ENCODE data around the gene TMEM62.
"Not testable (repeated sequence)": the region's sequence is repeated elsewhere in the genome, so short reads cannot be mapped to it uniquely, and the experiment has no call there.

The TMEM62 gene

GRCh38 chr15:43190178-43190577 lies 56.8 kb downstream of the TMEM62 start:
- no peak overlapping the region for H3K23ac ChIP-seq (ENCODE audit: low read length)
- H3K79me2 ChIP-seq (ENCODE audit: control insufficient read depth, insufficient read depth, low read length), result no peaks in the 10 kb centered on the region
- H2BK5ac ChIP-seq (ENCODE audit: low read length), result no peak overlapping the region
- H2AK5ac ChIP-seq (ENCODE audit: low read length), result no peak overlapping the region
- H3K4ac ChIP-seq (ENCODE audit: low read depth, low read length), result no peak overlapping the region
- H3K36me3 ChIP-seq (ENCODE audit: control insufficient read depth, insufficient read depth, low read length), result peaks cover 9% of the 10 kb centered on the region
- H3K18ac ChIP-seq (ENCODE audit: low read length), result no peak overlapping the region
- no peak overlapping the region for H2BK15ac ChIP-seq (replicated peaks; ENCODE audit: low read depth)
- no peak overlapping the region for H3K27ac ChIP-seq (ENCODE audit: low read depth, low read length)
- H3K27me3 ChIP-seq (ENCODE audit: insufficient read depth, low read length, poor library complexity), result no peaks in the 10 kb centered on the region
- DNase-seq, result no peak
- H3K56ac ChIP-seq (ENCODE audit: low read length), result no peak overlapping the region
- H3K9ac ChIP-seq (ENCODE audit: low read length), result no peak overlapping the region
- no peak overlapping the region for H4K5ac ChIP-seq (ENCODE audit: low read length)
- no peak overlapping the region for H3K4me2 ChIP-seq (ENCODE audit: low read length)
- H3K79me1 ChIP-seq (ENCODE audit: low read length), result no peaks in the 10 kb centered on the region
- WGBS (ENCODE audit: extremely low coverage, insufficient coverage, low lambda C conversion rate), result no CpG with 5 or more reads among the region's 1 CpG
- H4K8ac ChIP-seq (ENCODE audit: low read depth, low read length), result no peak overlapping the region
- no peaks in the 10 kb centered on the region for H3K4me1 ChIP-seq (ENCODE audit: control insufficient read depth, low read depth, low read length)
- H3K4me3 ChIP-seq (ENCODE audit: low read length), result no peak overlapping the region
- no peak overlapping the region for H2BK120ac ChIP-seq (ENCODE audit: low read depth, low read length)

GRCh38 chr15:43193710-43194109 lies 60.3 kb downstream of the TMEM62 start:
- no peak overlapping the region for H3K9ac ChIP-seq (ENCODE audit: low read length)
- no CpG with 5 or more reads among the region's 2 CpGs for WGBS (ENCODE audit: extremely low coverage, insufficient coverage, low lambda C conversion rate)
- no peak overlapping the region for H2BK5ac ChIP-seq (ENCODE audit: low read length)

GRCh38 chr15:43194795-43195194 lies 61.4 kb downstream of the TMEM62 start:
- no peak overlapping the region for H3K4me2 ChIP-seq (ENCODE audit: low read length)
- no peak overlapping the region for H2BK15ac ChIP-seq (replicated peaks; ENCODE audit: low read depth)
- H3K27me3 ChIP-seq (ENCODE audit: insufficient read depth, low read length, poor library complexity), result no peaks in the 10 kb centered on the region
- no peak overlapping the region for H3K56ac ChIP-seq (ENCODE audit: low read length)
- peaks cover 6% of the 10 kb centered on the region for H3K36me3 ChIP-seq (ENCODE audit: control insufficient read depth, insufficient read depth, low read length)
- H3K27ac ChIP-seq (ENCODE audit: low read depth, low read length), result no peak overlapping the region
- no peaks in the 10 kb centered on the region for H3K79me2 ChIP-seq (ENCODE audit: control insufficient read depth, insufficient read depth, low read length)
- H3K23ac ChIP-seq (ENCODE audit: low read length), result no peak overlapping the region
- H3K4me3 ChIP-seq (ENCODE audit: low read length), result no peak overlapping the region
- H3K18ac ChIP-seq (ENCODE audit: low read length), result no peak overlapping the region
- no peak overlapping the region for H4K5ac ChIP-seq (ENCODE audit: low read length)
- H3K9ac ChIP-seq (ENCODE audit: low read length), result no peak overlapping the region
- no peak overlapping the region for H2AK5ac ChIP-seq (ENCODE audit: low read length)
- no peak overlapping the region for H2BK5ac ChIP-seq (ENCODE audit: low read length)
- H4K8ac ChIP-seq (ENCODE audit: low read depth, low read length), result no peak overlapping the region
- H3K4me1 ChIP-seq (ENCODE audit: control insufficient read depth, low read depth, low read length), result no peaks in the 10 kb centered on the region
- H3K79me1 ChIP-seq (ENCODE audit: low read length), result no peaks in the 10 kb centered on the region
- WGBS (ENCODE audit: extremely low coverage, insufficient coverage, low lambda C conversion rate), result no CpG with 5 or more reads among the region's 2 CpGs
- no peak overlapping the region for H2BK120ac ChIP-seq (ENCODE audit: low read depth, low read length)
- DNase-seq, result no peak
- H3K4ac ChIP-seq (ENCODE audit: low read depth, low read length), result no peak overlapping the region

More at GRCh38 chr15:43193710-43194109, 60.3 kb downstream of the TMEM62 start:
- Histone ChIP-seq H2BK15ac (replicated peaks; ENCODE audit: low read depth) (no peak overlapping the region), H3K27me3 (ENCODE audit: insufficient read depth, low read length, poor library complexity) (no peaks in the 10 kb centered on the region), H3K27ac (ENCODE audit: low read depth, low read length) (no peak overlapping the region), H3K4me1 (ENCODE audit: control insufficient read depth, low read depth, low read length) (no peaks in the 10 kb centered on the region), H3K23ac (ENCODE audit: low read length) (no peak overlapping the region), H3K36me3 (ENCODE audit: control insufficient read depth, insufficient read depth, low read length) (peaks cover 9% of the 10 kb centered on the region), H3K4ac (ENCODE audit: low read depth, low read length) (no peak overlapping the region), H3K79me2 (ENCODE audit: control insufficient read depth, insufficient read depth, low read length) (no peaks in the 10 kb centered on the region), H3K79me1 (ENCODE audit: low read length) (no peaks in the 10 kb centered on the region), H3K4me3 (ENCODE audit: low read length) (no peak overlapping the region), H3K4me2 (ENCODE audit: low read length) (no peak overlapping the region), H3K18ac (ENCODE audit: low read length) (no peak overlapping the region), H4K8ac (ENCODE audit: low read depth, low read length) (no peak overlapping the region), H2AK5ac (ENCODE audit: low read length) (no peak overlapping the region), H4K5ac (ENCODE audit: low read length) (no peak overlapping the region), H2BK120ac (ENCODE audit: low read depth, low read length) (no peak overlapping the region), H3K56ac (ENCODE audit: low read length) (no peak overlapping the region)
- no peak for DNase-seq

GRCh38 chr15:43196760-43197548 lies 63.6 kb downstream of the TMEM62 start:
- no peaks in the 10 kb centered on the region for H3K4me1 ChIP-seq (ENCODE audit: control insufficient read depth, low read depth, low read length)
- WGBS (ENCODE audit: extremely low coverage, insufficient coverage, low lambda C conversion rate), result no CpG with 5 or more reads among the region's 10 CpGs
- no peak overlapping the region for H4K5ac ChIP-seq (ENCODE audit: low read length)

GRCh38 chr15:43197773-43198172 lies 64.4 kb downstream of the TMEM62 start:
- H3K56ac ChIP-seq (ENCODE audit: low read length); H3K36me3 ChIP-seq (ENCODE audit: control insufficient read depth, insufficient read depth, low read length); H4K8ac ChIP-seq (ENCODE audit: low read depth, low read length); H3K4me1 ChIP-seq (ENCODE audit: control insufficient read depth, low read depth, low read length); H3K4me2 ChIP-seq (ENCODE audit: low read length); H3K79me1 ChIP-seq (ENCODE audit: low read length); DNase-seq; H2BK120ac ChIP-seq (ENCODE audit: low read depth, low read length); H2AK5ac ChIP-seq (ENCODE audit: low read length); H3K27me3 ChIP-seq (ENCODE audit: insufficient read depth, low read length, poor library complexity); H2BK15ac ChIP-seq (replicated peaks; ENCODE audit: low read depth); H3K27ac ChIP-seq (ENCODE audit: low read depth, low read length); H3K4ac ChIP-seq (ENCODE audit: low read depth, low read length); H4K5ac ChIP-seq (ENCODE audit: low read length); H3K9ac ChIP-seq (ENCODE audit: low read length); H3K18ac ChIP-seq (ENCODE audit: low read length); H3K23ac ChIP-seq (ENCODE audit: low read length); H3K79me2 ChIP-seq (ENCODE audit: control insufficient read depth, insufficient read depth, low read length); H2BK5ac ChIP-seq (ENCODE audit: low read length); H3K4me3 ChIP-seq (ENCODE audit: low read length): not testable (repeated sequence)
- no CpG with 5 or more reads among the region's 3 CpGs for WGBS (ENCODE audit: extremely low coverage, insufficient coverage, low lambda C conversion rate)

More at GRCh38 chr15:43196760-43197548, 63.6 kb downstream of the TMEM62 start:
- no peak overlapping the region for H2BK120ac ChIP-seq (ENCODE audit: low read depth, low read length)
- no peak overlapping the region for H3K4ac ChIP-seq (ENCODE audit: low read depth, low read length)
- H3K79me1 ChIP-seq (ENCODE audit: low read length), result no peaks in the 10 kb centered on the region
- no peak overlapping the region for H3K18ac ChIP-seq (ENCODE audit: low read length)
- H2BK5ac ChIP-seq (ENCODE audit: low read length), result no peak overlapping the region
- H2AK5ac ChIP-seq (ENCODE audit: low read length), result no peak overlapping the region
- H3K27me3 ChIP-seq (ENCODE audit: insufficient read depth, low read length, poor library complexity), result no peaks in the 10 kb centered on the region
- no peaks in the 10 kb centered on the region for H3K79me2 ChIP-seq (ENCODE audit: control insufficient read depth, insufficient read depth, low read length)
- no peak for DNase-seq
- H2BK15ac ChIP-seq (replicated peaks; ENCODE audit: low read depth), result no peak overlapping the region
- no peak overlapping the region for H3K4me2 ChIP-seq (ENCODE audit: low read length)
- no peak overlapping the region for H3K23ac ChIP-seq (ENCODE audit: low read length)
- H3K9ac ChIP-seq (ENCODE audit: low read length), result no peak overlapping the region
- no peak overlapping the region for H3K27ac ChIP-seq (ENCODE audit: low read depth, low read length)
- H3K36me3 ChIP-seq (ENCODE audit: control insufficient read depth, insufficient read depth, low read length), result no peaks in the 10 kb centered on the region
- no peak overlapping the region for H4K8ac ChIP-seq (ENCODE audit: low read depth, low read length)
- H3K4me3 ChIP-seq (ENCODE audit: low read length), result no peak overlapping the region
- H3K56ac ChIP-seq (ENCODE audit: low read length), result no peak overlapping the region

- H4K5ac ChIP-seq (ENCODE audit: low read length); H3K4ac ChIP-seq (ENCODE audit: low read depth, low read length); H3K4me3 ChIP-seq (ENCODE audit: low read length): not testable (repeated sequence)
Measured at GRCh38 chr15:43198556-43198955, 65.2 kb downstream of the TMEM62 start.

More at GRCh38 chr15:43198556-43198955, 65.2 kb downstream of the TMEM62 start:
- not testable (repeated sequence) for H2BK15ac ChIP-seq (replicated peaks; ENCODE audit: low read depth); H3K79me2 ChIP-seq (ENCODE audit: control insufficient read depth, insufficient read depth, low read length); H3K27ac ChIP-seq (ENCODE audit: low read depth, low read length); H2BK120ac ChIP-seq (ENCODE audit: low read depth, low read length); H3K18ac ChIP-seq (ENCODE audit: low read length); H2AK5ac ChIP-seq (ENCODE audit: low read length); H3K27me3 ChIP-seq (ENCODE audit: insufficient read depth, low read length, poor library complexity); H3K23ac ChIP-seq (ENCODE audit: low read length); H3K79me1 ChIP-seq (ENCODE audit: low read length); H4K8ac ChIP-seq (ENCODE audit: low read depth, low read length); DNase-seq; H3K4me1 ChIP-seq (ENCODE audit: control insufficient read depth, low read depth, low read length); H3K56ac ChIP-seq (ENCODE audit: low read length); H2BK5ac ChIP-seq (ENCODE audit: low read length); H3K36me3 ChIP-seq (ENCODE audit: control insufficient read depth, insufficient read depth, low read length); H3K4me2 ChIP-seq (ENCODE audit: low read length); H3K9ac ChIP-seq (ENCODE audit: low read length)
- WGBS (ENCODE audit: extremely low coverage, insufficient coverage, low lambda C conversion rate), result no CpG with 5 or more reads among the region's 4 CpGs

Data from mesendoderm (in vitro differentiated cells).